ENCODE data around the gene PPP2R5C. TPM values are rescaled to one million over a fixed set of nuclear protein-coding genes. Genes with fewer than 3 reads are reported as not detected.
A peak's percentile ranks its signal among the peaks of the same experiment; 100 is the strongest.

Gene PPP2R5C
- total and polyA plus RNA-seq, 7 experiments from 2014 or later, result 155 to 449 (median 382) TPM

GRCh38 chr14:101810897-101811621, 49.5 kb downstream of the PPP2R5C start:
- Histone ChIP-seq H3K4me3 (ENCODE audit: low read length) (peak overlapping the region; percentile 92), H3K4me1 (ENCODE audit: control insufficient read depth in 2 of 2, insufficient read depth in 2 of 2, low read length in 2 of 2) (peaks cover 48 to 50% of the 10 kb centered on the region in 2 donors), H3K36me3 (ENCODE audit: control insufficient read depth in 2 of 3, insufficient read depth in 3 of 3, low read length in 3 of 3) (peaks cover 0 to 9% (median 0%) of the 10 kb centered on the region in 3 experiments), H3K9me3 (ENCODE audit: control insufficient read depth in 2 of 3, low read length in 3 of 3) (no peaks in the 10 kb centered on the region), H3K27me3 (ENCODE audit: control insufficient read depth in 2 of 2, insufficient read depth in 2 of 2, low read length in 2 of 2) (no peaks in the 10 kb centered on the region), H3K27ac (ENCODE audit: low read depth, low read length) (peak overlapping the region; percentile 99)
- peaks cover 30 to 74% (median 66%) of the 10 kb centered on the region in 7 donors for H3K4me1 Mint-ChIP-seq
- intact Hi-C loops (cut with micrococcal nuclease), result loop anchor here (1.0 to 5.0 kb wide), 9 partner anchors 8 to 1574 kb away; partner anchors contain the start of gene YY1 (in 1 of the 2)
- no peak for ATAC-seq
- H3K4me3 Mint-ChIP-seq, result peak overlapping the region; percentile 94 to 98 (median 96)
- H3K27ac Mint-ChIP-seq, result peak overlapping the region; percentile 90 to 100 (median 99)
- ChIA-PET CTCF (interaction anchor here (1.2 to 8.0 kb wide), 6 partner anchors 9 to 40 kb away, joined by 3 to 57 read pairs (median 4); no protein-coding TSS in a partner anchor), POLR2A (interaction anchor here (1.0 to 13.5 kb wide), 11 partner anchors 8 to 105 kb away, joined by 3 to 426 read pairs (median 12); no protein-coding TSS in a partner anchor)
- peak in 1 of 9 donors; percentile 30 for DNase-seq
- peaks cover 3 to 43% (median 20%) of the 10 kb centered on the region in 5 donors for H3K36me3 Mint-ChIP-seq
- H3K27me3 Mint-ChIP-seq, result no peaks in the 10 kb centered on the region
- H3K9me3 Mint-ChIP-seq, result peaks cover 0 to 5% (median 0%) of the 10 kb centered on the region in 11 donors

GRCh38 chr14:101812071-101812470, 50.6 kb downstream of the PPP2R5C start:
- peak overlapping the region; percentile 92 for H3K4me3 ChIP-seq (ENCODE audit: low read length)
- H3K36me3 Mint-ChIP-seq, result peaks cover 3 to 47% (median 23%) of the 10 kb centered on the region in 5 donors

GRCh38 chr14:101813171-101813759, 51.8 kb downstream of the PPP2R5C start:
- ATAC-seq (no peak), DNase-seq (no peak)
- Histone ChIP-seq H3K27me3 (ENCODE audit: control insufficient read depth in 2 of 2, insufficient read depth in 2 of 2, low read length in 2 of 2) (no peaks in the 10 kb centered on the region), H3K4me3 (ENCODE audit: low read length) (peak overlapping the region; percentile 92), H3K27ac (ENCODE audit: low read depth, low read length) (peak overlapping the region; percentile 99), H3K36me3 (ENCODE audit: control insufficient read depth in 2 of 3, insufficient read depth in 3 of 3, low read length in 3 of 3) (peaks cover 0 to 9% (median 0%) of the 10 kb centered on the region in 3 experiments), H3K9me3 (ENCODE audit: control insufficient read depth in 2 of 3, low read length in 3 of 3) (no peaks in the 10 kb centered on the region), H3K4me1 (ENCODE audit: control insufficient read depth in 2 of 2, insufficient read depth in 2 of 2, low read length in 2 of 2) (peaks cover 65 to 68% of the 10 kb centered on the region in 2 donors)
- H3K27ac Mint-ChIP-seq, result peak overlapping the region; percentile 68 to 100 (median 97)
- POLR2A ChIA-PET, result interaction anchor here (0.6 to 13.5 kb wide), 15 partner anchors 6 to 1747 kb away, joined by 3 to 426 read pairs (median 5); no protein-coding TSS in a partner anchor
- CTCF ChIA-PET, result interaction anchor here (0.7 to 8.0 kb wide), 4 partner anchors 10 to 42 kb away, joined by 3 to 57 read pairs (median 5); no protein-coding TSS in a partner anchor
- H3K36me3 Mint-ChIP-seq, result peaks cover 7 to 54% (median 23%) of the 10 kb centered on the region in 5 donors
- peak overlapping the region; percentile 82 to 98 (median 95) for H3K4me3 Mint-ChIP-seq
- peaks cover 46 to 87% (median 78%) of the 10 kb centered on the region in 7 donors for H3K4me1 Mint-ChIP-seq
- peaks cover 0 to 5% (median 0%) of the 10 kb centered on the region in 11 donors for H3K9me3 Mint-ChIP-seq
- intact Hi-C loops (cut with micrococcal nuclease), result loop anchor here in 1 of 2 donors (5.0 kb wide), 1 partner anchor 1576 kb away; the partner anchor contains the start of gene YY1
- H3K27me3 Mint-ChIP-seq, result no peaks in the 10 kb centered on the region

More at GRCh38 chr14:101812071-101812470, 50.6 kb downstream of the PPP2R5C start:
- intact Hi-C loops (cut with micrococcal nuclease), result loop anchor here in 1 of 2 donors (5.0 kb wide), 1 partner anchor 1575 kb away; the partner anchor contains the start of gene YY1
- H3K9me3 Mint-ChIP-seq, result peaks cover 0 to 5% (median 0%) of the 10 kb centered on the region in 11 donors
- H3K4me1 ChIP-seq (ENCODE audit: control insufficient read depth in 2 of 2, insufficient read depth in 2 of 2, low read length in 2 of 2), result peaks cover 55 to 57% of the 10 kb centered on the region in 2 donors
- peaks cover 0 to 9% (median 0%) of the 10 kb centered on the region in 3 experiments for H3K36me3 ChIP-seq (ENCODE audit: control insufficient read depth in 2 of 3, insufficient read depth in 3 of 3, low read length in 3 of 3)
- peak overlapping the region; percentile 90 to 100 (median 99) for H3K27ac Mint-ChIP-seq
- ATAC-seq, result no peak
- peaks cover 37 to 81% (median 74%) of the 10 kb centered on the region in 7 donors for H3K4me1 Mint-ChIP-seq
- H3K9me3 ChIP-seq (ENCODE audit: control insufficient read depth in 2 of 3, low read length in 3 of 3), result no peaks in the 10 kb centered on the region
- POLR2A ChIA-PET, result interaction anchor here (0.7 to 13.5 kb wide), 9 partner anchors 7 to 1746 kb away, joined by 3 to 426 read pairs (median 4); no protein-coding TSS in a partner anchor
- H3K27ac ChIP-seq (ENCODE audit: low read depth, low read length), result peak overlapping the region; percentile 99
- peak overlapping the region; percentile 82 to 98 (median 96) for H3K4me3 Mint-ChIP-seq
- H3K27me3 ChIP-seq (ENCODE audit: control insufficient read depth in 2 of 2, insufficient read depth in 2 of 2, low read length in 2 of 2), result no peaks in the 10 kb centered on the region
- no peaks in the 10 kb centered on the region for H3K27me3 Mint-ChIP-seq
- no peak for DNase-seq
- CTCF ChIA-PET, result interaction anchor here (0.5 to 8.0 kb wide), 3 partner anchors 8 to 798 kb away, joined by 3 to 57 read pairs (median 3); no protein-coding TSS in a partner anchor

- no peaks in the 10 kb centered on the region for H3K27me3 Mint-ChIP-seq
- CTCF ChIA-PET, result interaction anchor here (0.7 to 8.0 kb wide), 5 partner anchors 10 to 43 kb away, joined by 3 to 57 read pairs (median 4); no protein-coding TSS in a partner anchor
- H3K9me3 Mint-ChIP-seq, result peaks cover 0 to 5% (median 0%) of the 10 kb centered on the region in 11 donors
- peaks cover 49 to 89% (median 80%) of the 10 kb centered on the region in 7 donors for H3K4me1 Mint-ChIP-seq
- Histone ChIP-seq H3K9me3 (ENCODE audit: control insufficient read depth in 2 of 3, low read length in 3 of 3) (no peaks in the 10 kb centered on the region), H3K36me3 (ENCODE audit: control insufficient read depth in 2 of 3, insufficient read depth in 3 of 3, low read length in 3 of 3) (peaks cover 0 to 9% (median 0%) of the 10 kb centered on the region in 3 experiments), H3K4me3 (ENCODE audit: low read length) (peak overlapping the region; percentile 92), H3K27me3 (ENCODE audit: control insufficient read depth in 2 of 2, insufficient read depth in 2 of 2, low read length in 2 of 2) (no peaks in the 10 kb centered on the region), H3K27ac (ENCODE audit: low read depth, low read length) (peak overlapping the region; percentile 99), H3K4me1 (ENCODE audit: control insufficient read depth in 2 of 2, insufficient read depth in 2 of 2, low read length in 2 of 2) (peaks cover 70 to 73% of the 10 kb centered on the region in 2 donors)
- DNase-seq (no peak), ATAC-seq (no peak)
- POLR2A ChIA-PET, result interaction anchor here (1.0 to 13.5 kb wide), 13 partner anchors 5 to 106 kb away, joined by 3 to 426 read pairs (median 7); no protein-coding TSS in a partner anchor
- H3K36me3 Mint-ChIP-seq, result peaks cover 7 to 54% (median 23%) of the 10 kb centered on the region in 5 donors
- peak overlapping the region; percentile 82 to 98 (median 95) for H3K4me3 Mint-ChIP-seq
- peak overlapping the region; percentile 68 to 100 (median 97) for H3K27ac Mint-ChIP-seq
- intact Hi-C loops (cut with micrococcal nuclease), result loop anchor here in 1 of 2 donors (5.0 kb wide), 1 partner anchor 1577 kb away; the partner anchor contains the start of gene YY1
Observed at GRCh38 chr14:101813833-101814232, 52.3 kb downstream of the PPP2R5C start.

GRCh38 chr14:101814934-101815333, 53.4 kb downstream of the PPP2R5C start:
- Histone ChIP-seq H3K36me3 (ENCODE audit: control insufficient read depth in 2 of 3, insufficient read depth in 3 of 3, low read length in 3 of 3) (peaks cover 0 to 9% (median 0%) of the 10 kb centered on the region in 3 experiments), H3K4me3 (ENCODE audit: low read length) (peak overlapping the region; percentile 92), H3K9me3 (ENCODE audit: control insufficient read depth in 2 of 3, low read length in 3 of 3) (no peaks in the 10 kb centered on the region), H3K27ac (ENCODE audit: low read depth, low read length) (peak overlapping the region; percentile 99), H3K4me1 (ENCODE audit: control insufficient read depth in 2 of 2, insufficient read depth in 2 of 2, low read length in 2 of 2) (peaks cover 77 to 78% of the 10 kb centered on the region in 2 donors), H3K27me3 (ENCODE audit: control insufficient read depth in 2 of 2, insufficient read depth in 2 of 2, low read length in 2 of 2) (no peaks in the 10 kb centered on the region)
- Mint-ChIP-seq H3K27ac (peak overlapping the region; percentile 68 to 100 (median 97)), H3K27me3 (no peaks in the 10 kb centered on the region), H3K4me1 (peaks cover 59 to 92% (median 87%) of the 10 kb centered on the region in 7 donors), H3K9me3 (no peaks in the 10 kb centered on the region), H3K36me3 (peaks cover 7 to 65% (median 22%) of the 10 kb centered on the region in 5 donors), H3K4me3 (peak overlapping the region; percentile 82 to 98 (median 95))
- ATAC-seq (no peak), DNase-seq (peak in 1 of 9 donors; percentile 33)
- intact Hi-C loops (cut with micrococcal nuclease), result loop anchor here (5.0 kb wide), 2 partner anchors 1578 to 1748 kb away; partner anchors contain the start of genes EVL (in 1 of the 2) and YY1 (in 1 of the 2)
- ChIA-PET CTCF (interaction anchor here (0.5 to 8.0 kb wide), 5 partner anchors 9 to 701 kb away, joined by 3 to 57 read pairs (median 6); no protein-coding TSS in a partner anchor), POLR2A (interaction anchor here (0.8 to 13.5 kb wide), 17 partner anchors 10 to 93 kb away, joined by 3 to 426 read pairs (median 5); no protein-coding TSS in a partner anchor)

Measured in naive thymus-derived CD4-positive, alpha-beta T cell (primary cell).